IMR-90 (cell line): ENCODE measurements around the gene INHA. TPM values are rescaled to one million over a fixed set of nuclear protein-coding genes. Genes with fewer than 3 reads are reported as not detected.

ENCODE experiments used
- ATAC-seq: fragments of 200-7000 bp; cut with Tn5 transposase; 2 replicates; pipeline ENCODE4 v1.9.1; 2020; ENCODE audit warnings: low read depth, mild to moderate bottlenecking, moderate library complexity
- BruUV-seq: library from RNA; stranded (reverse); fragments of 400-500 nt; replicated peaks from 2 replicates; lab custom pipeline; 2021; lab: Mats Ljungman, UMichigan
- CTCF ChIA-PET: fragments of 300-600 bp; formaldehyde crosslinking; extraction: SDS; loops from one replicate; lab custom pipeline; 2021; ENCODE audit warnings: antibody characterized with exemption; lab: Yijun Ruan, JAX
- POLR2A ChIA-PET: fragments of 300-600 bp; sonication (Branson Sonifier 250); formaldehyde crosslinking; loops from one replicate; lab custom pipeline; 2022; ENCODE audit warnings: antibody characterized with exemption; ENCODE audit not compliant: unreplicated experiment; lab: Charles Lee
- DNase-seq: peaks from one replicate; pipeline ENCODE4 v3.0.0; 2013
- H2AFZ ChIP-seq: replicated peaks from 2 replicates; pipeline ENCODE3; 2013; ENCODE audit warnings: low read length, mild to moderate bottlenecking; ENCODE audit not compliant: poor library complexity
- H2AK5ac ChIP-seq: 2 replicates; pipeline ENCODE4 v1.6.1; 2013; ENCODE audit warnings: low read depth, low read length, inconsistent platforms
- H2AK9ac ChIP-seq: replicated peaks from 2 replicates; pipeline ENCODE3; 2013; ENCODE audit warnings: mild to moderate bottlenecking, low read depth, low read length, moderate library complexity; ENCODE audit not compliant: poor library complexity
- H2BK120ac ChIP-seq: 2 replicates; pipeline ENCODE4 v1.6.1; 2013; ENCODE audit warnings: low read depth, low read length, inconsistent platforms
- H2BK15ac ChIP-seq: 3 replicates; pipeline ENCODE4 v1.6.1; 2013; ENCODE audit warnings: low read depth, low read length, inconsistent platforms
- H2BK20ac ChIP-seq: 2 replicates; pipeline ENCODE4 v1.6.1; 2013; ENCODE audit warnings: low read depth, mild to moderate bottlenecking, inconsistent platforms, low read length, moderate library complexity
- H2BK5ac ChIP-seq: 2 replicates; pipeline ENCODE4 v1.6.1; 2013; ENCODE audit warnings: mild to moderate bottlenecking, low read depth, low read length, inconsistent platforms; ENCODE audit not compliant: poor library complexity, severe bottlenecking
- H3K14ac ChIP-seq: replicated peaks from 2 replicates; pipeline ENCODE4 v1.6.1; 2013; ENCODE audit warnings: low read depth, low read length, inconsistent platforms
- H3K18ac ChIP-seq: 2 replicates; pipeline ENCODE4 v1.6.1; 2013; ENCODE audit warnings: low read depth, low read length, control low read depth
- H3K23ac ChIP-seq: 2 replicates; pipeline ENCODE4 v1.6.1; 2013; ENCODE audit warnings: low read depth, low read length, inconsistent platforms
- H3K27ac ChIP-seq: 2 replicates; pipeline ENCODE4 v1.5.1; 2013; ENCODE audit warnings: mild to moderate bottlenecking, control low read depth, low read length; ENCODE audit not compliant: insufficient read depth
- H3K27me3 ChIP-seq: 2 replicates; pipeline ENCODE4 v1.6.1; 2013; ENCODE audit warnings: low read length; ENCODE audit not compliant: control insufficient read depth, insufficient read depth
- H3K36me3 ChIP-seq: 2 replicates; pipeline ENCODE4 v1.6.1; 2013; ENCODE audit warnings: low read length, mixed read lengths; ENCODE audit not compliant: control insufficient read depth, insufficient read depth
- H3K4ac ChIP-seq: 2 replicates; pipeline ENCODE4 v1.6.1; 2013; ENCODE audit warnings: low read depth, low read length, inconsistent platforms
- H3K4me1 ChIP-seq: 2 replicates; pipeline ENCODE4 v1.6.1; 2013; ENCODE audit warnings: low read length, mixed read lengths; ENCODE audit not compliant: control insufficient read depth, insufficient read depth
- H3K4me2 ChIP-seq: 2 replicates; pipeline ENCODE4 v1.6.1; 2013; ENCODE audit warnings: low read depth, mild to moderate bottlenecking, control low read depth, low read length, moderate library complexity
- H3K4me3 ChIP-seq: 2 replicates; pipeline ENCODE4 v1.5.1; 2013; ENCODE audit warnings: low read depth, mild to moderate bottlenecking, control low read depth, low read length, moderate library complexity; ENCODE audit not compliant: insufficient read depth
- H3K56ac ChIP-seq: 2 replicates; pipeline ENCODE4 v1.6.1; 2013; ENCODE audit warnings: low read length, inconsistent platforms; ENCODE audit not compliant: insufficient read depth; ENCODE audit errors: extremely low read depth
- H3K79me1 ChIP-seq, 2 experiments: 2 replicates each; pipeline ENCODE4 v1.6.1; 2013; ENCODE audit warnings: low read length in 2 of 2, inconsistent platforms in 1 of 2, low read depth in 1 of 2
- H3K9ac ChIP-seq: 2 replicates; pipeline ENCODE4 v1.6.1; 2013; ENCODE audit warnings: low read depth, low read length, control low read depth
- H3K9me1 ChIP-seq: 2 replicates; pipeline ENCODE4 v1.6.1; 2013; ENCODE audit warnings: low read length, inconsistent platforms; ENCODE audit not compliant: insufficient read depth
- H3K9me3 ChIP-seq: 2 replicates; pipeline ENCODE4 v1.6.1; 2013; ENCODE audit warnings: low read length; ENCODE audit not compliant: control insufficient read depth, insufficient read depth
- H4K20me1 ChIP-seq: 2 replicates; pipeline ENCODE4 v1.6.1; 2013; ENCODE audit warnings: low read length, inconsistent platforms; ENCODE audit not compliant: insufficient read depth
- H4K5ac ChIP-seq: 2 replicates; pipeline ENCODE4 v1.6.1; 2013; ENCODE audit warnings: mild to moderate bottlenecking, low read depth, low read length, control low read depth
- H4K8ac ChIP-seq, 2 experiments: 2 replicates each; pipeline ENCODE4 v1.6.1; 2013; ENCODE audit warnings: low read depth in 2 of 2, low read length in 2 of 2, control low read depth in 1 of 2, inconsistent platforms in 1 of 2
- H4K91ac ChIP-seq: 2 replicates; pipeline ENCODE4 v1.6.1; 2013; ENCODE audit warnings: low read depth, low read length, inconsistent platforms; ENCODE audit not compliant: insufficient read depth
- BHLHE40 ChIP-seq: fragments of 150-350 bp; IDR thresholded peaks from 2 replicates; pipeline ENCODE4 v1.6.1; 2016; ENCODE audit warnings: mild to moderate bottlenecking, low read depth, low read length
- CEBPB ChIP-seq: IDR thresholded peaks from 2 replicates; pipeline ENCODE4 v1.6.1; 2012; ENCODE audit warnings: low read depth, low read length, improper control_type of control experiment
- CHD1 ChIP-seq: IDR thresholded peaks from 2 replicates; pipeline ENCODE4 v1.6.1; 2012; ENCODE audit warnings: low read depth, low read length, improper control_type of control experiment
- FOS ChIP-seq: fragments of 150-350 bp; IDR thresholded peaks from 2 replicates; pipeline ENCODE4 v1.6.1; 2016; ENCODE audit warnings: low read depth, low read length
- MAZ ChIP-seq: IDR thresholded peaks from 2 replicates; pipeline ENCODE4 v1.6.1; 2012; ENCODE audit warnings: low read depth, mild to moderate bottlenecking, low read length, improper control_type of control experiment, moderate library complexity, borderline replicate concordance
- MXI1 ChIP-seq: IDR thresholded peaks from 2 replicates; pipeline ENCODE4 v1.6.1; 2012; ENCODE audit warnings: low read depth, mild to moderate bottlenecking, low read length, moderate library complexity, borderline replicate concordance
- POLR2A ChIP-seq: IDR thresholded peaks from 2 replicates; pipeline ENCODE4 v1.6.1; 2012; ENCODE audit warnings: mild to moderate bottlenecking, low read depth, low read length
- RFX5 ChIP-seq: IDR thresholded peaks from 2 replicates; pipeline ENCODE4 v1.8.0; 2012; ENCODE audit warnings: low read depth, mild to moderate bottlenecking, low read length, moderate library complexity
- SMC3 ChIP-seq: fragments of 150-350 bp; IDR thresholded peaks from 2 replicates; pipeline ENCODE4 v1.6.1; 2016; ENCODE audit warnings: low read depth, mild to moderate bottlenecking, antibody characterized with exemption, low read length, moderate library complexity
- WGBS, 2 experiments: methylation state at CpG; one replicate each; pipeline versions ENCODE4 v1.1.5 to v1.1.7; 2013; ENCODE audit warnings: missing lambda C conversion rate in 2 of 2; ENCODE audit not compliant: insufficient read length in 1 of 2; ENCODE audit errors: extremely low coverage in 2 of 2; 5-methylcytosine and 5-hydroxymethylcytosine counted together
- dilution Hi-C: fragments of 300-500 bp; cut with HindIII; formaldehyde crosslinking; loops from one replicate; pipeline ENCODE4 v1.14.3; 2018; ENCODE audit warnings: low sequenced_read_pairs; ENCODE audit not compliant: unreplicated experiment
- in situ Hi-C: fragments of 300-500 bp; cut with MboI; formaldehyde crosslinking; loops from 3 replicates; pipeline ENCODE4 v1.14.3; 2019; ENCODE audit warnings: low sequenced_read_pairs, inconsistent platforms, mixed read lengths
- intact Hi-C: fragments of 100-400 bp; cut with micrococcal nuclease; formaldehyde crosslinking; loops from 2 replicates; pipeline ENCODE4 v1.10.0; 2022
- polyA plus RNA-seq, 3 experiments: library from polyadenylated mRNA; depleted of rRNA; stranded (reverse); fragments of >200 nt; gene quantifications; 2 replicates each; pipeline ENCODE4 v1.2.3, GENCODE V29; 2012; ENCODE audit warnings: low replicate concordance in 1 of 3
- total RNA-seq: library from RNA; depleted of rRNA; stranded (reverse); fragments of >200 nt; gene quantifications from 2 replicates; pipeline ENCODE4 v1.2.3, GENCODE V29; 2012
- TF ChIP-seq, protein P1 (sequence below): fragments of 150-350 bp; IDR thresholded peaks from 2 replicates; pipeline ENCODE4 v1.6.1; 2016; ENCODE audit warnings: low read depth, mild to moderate bottlenecking, low read length, moderate library complexity, borderline replicate concordance
- TF ChIP-seq, protein P2 (sequence below): conservative IDR thresholded peaks from 2 replicates; pipeline ENCODE4 v1.5.1; 2012; ENCODE audit warnings: mild to moderate bottlenecking, low read depth, low read length, improper control_type of control experiment

Gene INHA
- total and polyA plus RNA-seq, 2 of the 4 experiments (the other 2 are of a cell fraction): 0.96 TPM; not detected in 1

DNA sequence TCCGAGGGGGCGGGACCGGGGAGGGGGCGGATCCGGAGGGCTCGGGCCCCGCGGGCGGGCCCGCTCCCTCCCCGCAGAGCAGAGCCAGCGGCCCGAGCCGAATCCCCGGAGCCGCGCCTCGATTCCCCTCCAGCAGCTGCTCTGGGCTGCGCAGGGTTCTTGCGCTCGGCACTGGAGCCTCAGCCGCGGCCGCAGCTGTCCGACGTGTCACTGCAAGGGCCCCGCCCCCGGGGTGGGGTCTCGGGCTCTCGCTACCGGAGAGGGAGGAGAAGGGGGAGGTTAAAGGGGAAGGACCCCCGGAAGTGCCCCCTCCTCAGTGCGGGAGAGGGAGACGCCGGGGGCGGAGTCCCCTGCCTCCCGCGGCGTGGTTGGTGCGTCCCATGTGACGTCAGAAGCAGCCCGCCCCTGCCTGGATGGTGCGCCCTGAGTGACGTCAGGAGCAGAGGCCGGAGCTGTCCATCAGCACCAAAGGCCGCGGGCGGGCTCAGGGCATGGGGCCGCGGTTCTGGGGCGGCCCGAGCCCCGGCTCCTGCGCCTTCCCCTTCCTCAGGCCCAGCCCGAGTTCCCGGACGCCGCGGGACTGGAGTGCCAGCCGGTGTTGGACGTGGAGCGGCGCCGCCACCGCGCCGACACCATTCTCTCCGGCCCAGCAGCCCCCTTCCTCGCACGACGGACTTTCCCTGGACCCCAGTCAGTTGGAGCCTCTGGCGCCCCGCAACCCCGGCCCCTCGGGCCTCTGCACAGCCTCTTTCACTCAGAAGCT is 28.3 kb upstream of the INHA start, which contains the start of the genes CHPF and TMEM198:
TSS of gene CHPF (minus strand) at position 214 of the 763 bp plus-strand sequence. CDS start 271 bp downstream, outside the sequence.
TSS of gene TMEM198 (plus strand) at position 433 of the 763 bp plus-strand sequence. CDS start 700 bp downstream, outside the sequence.
- peak within 1 kb of the TSS; percentile 97 for H2AFZ ChIP-seq
- TF ChIP-seq FOS (no peak), CEBPB (no peak), MAZ (peak; percentile 99), RFX5 (no peak), CHD1 (no peak), BHLHE40 (peak; percentile 50; the same call in 1 of the 2 replicates), MXI1 (peak; percentile 34; the same call in 1 of the 2 replicates), SMC3 (no peak), POLR2A (peak; percentile 75)
- TF ChIP-seq, protein P1, sequence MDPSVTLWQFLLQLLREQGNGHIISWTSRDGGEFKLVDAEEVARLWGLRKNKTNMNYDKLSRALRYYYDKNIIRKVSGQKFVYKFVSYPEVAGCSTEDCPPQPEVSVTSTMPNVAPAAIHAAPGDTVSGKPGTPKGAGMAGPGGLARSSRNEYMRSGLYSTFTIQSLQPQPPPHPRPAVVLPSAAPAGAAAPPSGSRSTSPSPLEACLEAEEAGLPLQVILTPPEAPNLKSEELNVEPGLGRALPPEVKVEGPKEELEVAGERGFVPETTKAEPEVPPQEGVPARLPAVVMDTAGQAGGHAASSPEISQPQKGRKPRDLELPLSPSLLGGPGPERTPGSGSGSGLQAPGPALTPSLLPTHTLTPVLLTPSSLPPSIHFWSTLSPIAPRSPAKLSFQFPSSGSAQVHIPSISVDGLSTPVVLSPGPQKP: peak; percentile 64; the same call in 1 of the 2 replicates
- TF ChIP-seq, protein P2, sequence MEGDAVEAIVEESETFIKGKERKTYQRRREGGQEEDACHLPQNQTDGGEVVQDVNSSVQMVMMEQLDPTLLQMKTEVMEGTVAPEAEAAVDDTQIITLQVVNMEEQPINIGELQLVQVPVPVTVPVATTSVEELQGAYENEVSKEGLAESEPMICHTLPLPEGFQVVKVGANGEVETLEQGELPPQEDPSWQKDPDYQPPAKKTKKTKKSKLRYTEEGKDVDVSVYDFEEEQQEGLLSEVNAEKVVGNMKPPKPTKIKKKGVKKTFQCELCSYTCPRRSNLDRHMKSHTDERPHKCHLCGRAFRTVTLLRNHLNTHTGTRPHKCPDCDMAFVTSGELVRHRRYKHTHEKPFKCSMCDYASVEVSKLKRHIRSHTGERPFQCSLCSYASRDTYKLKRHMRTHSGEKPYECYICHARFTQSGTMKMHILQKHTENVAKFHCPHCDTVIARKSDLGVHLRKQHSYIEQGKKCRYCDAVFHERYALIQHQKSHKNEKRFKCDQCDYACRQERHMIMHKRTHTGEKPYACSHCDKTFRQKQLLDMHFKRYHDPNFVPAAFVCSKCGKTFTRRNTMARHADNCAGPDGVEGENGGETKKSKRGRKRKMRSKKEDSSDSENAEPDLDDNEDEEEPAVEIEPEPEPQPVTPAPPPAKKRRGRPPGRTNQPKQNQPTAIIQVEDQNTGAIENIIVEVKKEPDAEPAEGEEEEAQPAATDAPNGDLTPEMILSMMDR: 0 out of 2 replicates have a peak, but pooled peaks have one; percentile 0
- peaks cover 12% of the 10 kb centered on the region for H3K4me1 ChIP-seq
- POLR2A ChIA-PET: no interaction called here
- H3K18ac ChIP-seq: no peak within 1 kb of the TSS
- in situ Hi-C loops: no loop called here
- H2BK120ac ChIP-seq: 0 out of 2 replicates have a peak within 1 kb of the TSS, but pooled peaks have one; percentile 32
- peak within 1 kb of the TSS; percentile 59 for H3K23ac ChIP-seq
- DNase-seq (peak; percentile 97), ATAC-seq (peak; percentile 89)
- intact Hi-C loops: loop anchor here (2.0 kb wide), 1 partner anchor 53 kb away; the partner anchor contains the start of gene STK11IP
- peak within 1 kb of the TSS; percentile 43; the same call in 1 of the 2 replicates for H2AK5ac ChIP-seq
- H4K91ac ChIP-seq: no peak within 1 kb of the TSS
- peaks cover 25% of the 10 kb centered on the region for H4K20me1 ChIP-seq
- peaks cover 6 to 31% of the 10 kb centered on the region in 2 experiments; a peak in 3 of 4 replicates for H3K79me1 ChIP-seq
- H2BK15ac ChIP-seq: no peak within 1 kb of the TSS; the same call in 2 of the 3 replicates
- H4K5ac ChIP-seq: no peak within 1 kb of the TSS
- H3K4me2 ChIP-seq: peak within 1 kb of the TSS; percentile 76
- peak within 1 kb of the TSS; percentile 76 for H3K14ac ChIP-seq
- peak within 1 kb of the TSS; percentile 86 for H3K4me3 ChIP-seq
- H3K9me3 ChIP-seq: no peaks in the 10 kb centered on the region
- H2AK9ac ChIP-seq: peak within 1 kb of the TSS; percentile 91
- H3K27ac ChIP-seq: peak within 1 kb of the TSS; percentile 48
- H4K8ac ChIP-seq: peak within 1 kb of the TSS; percentile 22 to 56; a peak in 2 of 4 replicates
- H2BK20ac ChIP-seq: no peak within 1 kb of the TSS
- CTCF ChIA-PET: interaction anchor here (1.3 kb wide), 1 partner anchor 16 kb away, joined by 8 read pairs; no protein-coding TSS in a partner anchor
- peak within 1 kb of the TSS; percentile 81 for H3K9ac ChIP-seq
- dilution Hi-C loops: no loop called here
- H3K4ac ChIP-seq: peak within 1 kb of the TSS; percentile 35; the same call in 1 of the 2 replicates
- H3K36me3 ChIP-seq: peaks cover 26% of the 10 kb centered on the region
- 0% methylated on average over 44 of the region's 75 CpGs; no CpG with 5 or more reads in 1 of the 2 experiments for WGBS, 2 experiments
- H3K9me1 ChIP-seq: peaks cover 2% of the 10 kb centered on the region; the same call in 1 of the 2 replicates
- H3K27me3 ChIP-seq: no peaks in the 10 kb centered on the region
- H2BK5ac ChIP-seq: peak within 1 kb of the TSS; percentile 73
- no peak within 1 kb of the TSS for H3K56ac ChIP-seq
- no TSS peak for BruUV-seq
